Measurements from ENCODE around the gene CUBN. TPM values are rescaled to one million over a fixed set of nuclear protein-coding genes. Genes with fewer than 3 reads are reported as not detected.

CUBN gene
- total RNA-seq, 2 donors from 2014 or later: 1.1 to 2.3 TPM

DNA sequence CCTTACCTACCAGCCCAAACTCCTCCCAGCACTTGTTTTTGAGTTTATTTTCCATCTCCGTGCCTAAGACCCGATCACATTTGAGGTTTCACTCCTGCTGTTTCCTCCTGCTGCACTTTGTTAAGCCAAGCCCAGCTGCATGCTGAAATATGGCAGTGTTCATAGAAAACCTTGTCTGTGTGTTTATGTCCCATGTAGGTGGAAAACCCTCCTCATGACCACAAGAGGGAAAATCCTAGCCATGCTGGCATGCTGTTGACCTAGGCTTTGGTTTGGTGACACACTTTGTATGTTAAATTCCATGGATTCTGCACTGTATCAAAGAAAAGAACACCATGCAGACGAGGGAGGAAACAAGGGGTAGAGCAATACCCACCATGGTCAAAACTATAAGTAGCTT, 154.4 kb downstream of the CUBN start:
- intact Hi-C loops (cut with DNase I): no loop called here
- no peak for DNase-seq (ENCODE audit: low spot score)

DNA sequence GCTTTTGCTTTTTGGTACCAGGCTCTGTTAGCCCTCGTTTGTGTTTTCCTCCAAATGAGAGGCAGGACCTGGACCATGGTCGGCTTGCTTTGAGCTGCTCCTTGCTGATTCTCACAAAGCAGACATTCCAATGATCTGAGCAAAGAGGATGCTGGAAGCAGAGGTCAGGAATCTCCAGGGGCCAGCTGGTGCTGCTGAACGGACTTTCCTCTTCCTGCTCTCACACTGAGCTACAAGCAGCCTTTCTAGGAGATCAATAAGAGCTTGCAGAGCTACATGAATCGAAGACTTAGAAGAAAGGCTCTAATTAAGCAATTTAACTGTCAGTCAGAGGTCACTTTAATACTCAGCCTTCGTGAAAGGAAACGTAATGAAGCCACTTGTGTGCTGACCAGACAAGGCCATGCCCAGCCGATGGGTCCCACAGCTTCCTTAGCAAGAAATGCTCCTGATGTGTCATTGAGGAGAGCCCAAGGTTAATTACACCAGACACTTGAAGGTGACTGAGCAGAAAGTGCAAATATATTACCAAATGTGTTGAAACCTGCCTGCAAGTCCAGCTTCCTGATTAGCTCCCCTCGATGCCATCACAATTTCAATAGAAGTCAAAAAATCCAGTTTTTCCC, 161.1 kb downstream of the CUBN start:
- DNase-seq (ENCODE audit: low spot score): no peak
- intact Hi-C loops (cut with DNase I): loop anchor here in 1 of 2 donors (10.0 kb wide), 1 partner anchor 46 kb away; no protein-coding TSS in a partner anchor

DNA sequence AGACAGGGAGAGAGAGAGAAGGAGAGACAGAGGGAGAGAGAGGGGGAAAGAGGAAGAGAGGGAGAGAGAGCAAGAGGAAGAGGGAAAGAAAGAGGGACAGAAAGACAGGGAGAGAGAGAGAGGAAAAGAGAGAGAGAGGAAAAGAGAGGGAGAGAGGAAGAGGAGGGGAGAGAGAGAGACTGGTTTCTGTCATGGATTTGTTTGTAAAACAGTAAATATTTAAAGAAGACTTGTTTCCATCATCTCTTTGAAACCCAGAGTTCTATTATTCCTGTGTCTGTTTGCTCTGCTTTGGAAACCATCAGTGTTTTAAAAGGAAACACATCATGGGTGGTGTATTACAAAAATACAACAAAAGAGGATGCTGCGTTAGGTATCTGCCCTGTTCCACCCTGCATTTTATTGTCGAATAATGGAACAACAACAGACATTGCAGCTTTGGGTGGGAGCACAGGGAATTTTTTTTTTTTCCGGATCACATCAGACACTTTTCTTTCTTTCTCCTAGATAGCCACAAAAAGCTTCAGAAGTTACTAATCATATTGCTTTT, 161.7 kb downstream of the CUBN start:
- intact Hi-C loops (cut with DNase I): loop anchor here in 1 of 2 donors (10.0 kb wide), 1 partner anchor 47 kb away; no protein-coding TSS in a partner anchor
- no peak for DNase-seq (ENCODE audit: low spot score)

- intact Hi-C loops (cut with DNase I): loop anchor here in 1 of 2 donors (10.0 kb wide), 1 partner anchor 48 kb away; no protein-coding TSS in a partner anchor
- no peak for DNase-seq (ENCODE audit: low spot score)
Measured at GRCh38 chr10:16966991-16967865, 162.4 kb downstream of the CUBN start.

DNA sequence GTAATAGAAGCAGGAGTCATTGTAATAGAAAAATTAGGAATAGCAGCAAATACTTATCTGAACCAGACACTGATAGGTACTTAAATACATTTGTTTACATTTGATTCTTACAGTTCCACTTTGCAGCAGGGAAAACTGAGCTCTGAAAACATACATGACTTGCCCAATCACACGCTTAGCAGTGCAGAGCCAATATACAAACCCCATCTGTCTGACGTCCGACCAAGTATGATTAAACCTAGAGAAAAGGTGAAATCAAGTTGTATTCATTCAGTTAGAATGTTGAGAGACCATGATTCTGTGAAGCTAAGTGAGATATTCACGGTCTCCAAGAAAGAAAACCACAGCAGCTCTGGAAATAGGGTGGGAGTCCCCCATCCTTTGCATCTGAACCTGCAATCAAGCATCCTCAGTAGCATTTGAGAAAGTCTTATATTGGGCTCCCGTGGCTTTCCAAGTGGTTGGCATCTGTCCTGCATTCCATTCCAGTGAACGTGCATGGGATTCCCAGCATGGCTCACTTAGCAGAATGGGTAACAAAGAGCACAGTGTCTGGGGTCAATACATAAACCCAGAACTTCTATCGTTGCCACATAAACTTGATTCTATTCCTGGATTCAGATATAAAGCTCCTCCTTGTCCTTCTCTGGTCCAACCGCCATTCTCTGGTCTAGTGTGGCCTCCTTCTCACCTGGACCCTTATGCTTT, 163.7 kb downstream of the CUBN start:
- no peak for DNase-seq (ENCODE audit: low spot score)

GRCh38 chr10:16965344-16965616, 164.3 kb downstream of the CUBN start:
- intact Hi-C loops (cut with DNase I): loop anchor here in 1 of 2 donors (10.0 kb wide), 1 partner anchor 50 kb away; no protein-coding TSS in a partner anchor
- no peak for DNase-seq (ENCODE audit: low spot score)

More for the DNA sequence above, 163.7 kb downstream of the CUBN start:
- intact Hi-C loops (cut with DNase I): loop anchor here in 1 of 2 donors (10.0 kb wide), 1 partner anchor 49 kb away; no protein-coding TSS in a partner anchor

DNA sequence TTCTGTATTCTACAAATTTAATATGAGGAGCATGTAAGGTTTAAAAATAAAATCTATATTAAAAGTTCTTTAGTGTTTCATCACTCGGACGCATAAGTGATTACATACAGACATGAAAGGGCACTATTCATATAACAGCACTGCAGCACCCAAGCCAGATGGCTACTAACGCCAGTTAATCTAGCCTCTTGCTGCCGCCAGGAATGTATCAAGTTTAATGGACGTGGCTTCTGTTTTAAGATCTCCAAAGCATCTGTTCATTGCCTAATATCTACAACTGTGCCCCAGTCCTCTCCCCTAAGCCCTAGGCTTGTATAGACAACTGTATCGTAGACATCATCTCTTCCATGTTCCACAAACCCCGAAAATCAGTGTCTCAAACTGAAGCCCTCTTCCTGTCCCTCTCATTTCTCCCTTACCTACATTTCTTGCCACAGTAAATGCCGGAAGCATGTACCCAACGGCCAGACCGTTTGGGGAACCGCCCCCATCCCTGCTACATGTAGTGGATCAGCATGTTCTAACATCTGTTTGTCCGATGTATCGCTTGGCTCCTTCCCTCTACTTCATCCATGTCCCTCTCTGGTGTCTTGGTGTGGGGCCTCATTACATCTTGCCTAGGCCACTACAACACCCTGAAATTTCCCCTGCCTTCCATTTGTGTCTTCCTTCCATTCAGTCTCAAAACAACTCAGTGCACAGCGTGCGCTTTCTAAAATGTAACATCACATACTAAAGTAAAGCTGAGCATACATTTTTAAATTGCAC, 164.9 kb downstream of the CUBN start:
- DNase-seq (ENCODE audit: low spot score): no peak
- intact Hi-C loops (cut with DNase I): loop anchor here in 1 of 2 donors (10.0 kb wide), 1 partner anchor 50 kb away; no protein-coding TSS in a partner anchor

- intact Hi-C loops (cut with DNase I): loop anchor here in 1 of 2 donors (10.0 kb wide), 1 partner anchor 54 kb away; no protein-coding TSS in a partner anchor
- DNase-seq (ENCODE audit: low spot score): no peak
Measured at GRCh38 chr10:16960551-16960950, 169.1 kb downstream of the CUBN start.

- DNase-seq (ENCODE audit: low spot score): no peak
- intact Hi-C loops (cut with DNase I): no loop called here
Measured at GRCh38 chr10:16957038-16957437, 172.6 kb downstream of the CUBN start.

- no peak for DNase-seq (ENCODE audit: low spot score)
- intact Hi-C loops (cut with DNase I): no loop called here
Measured at GRCh38 chr10:16954280-16955030, 175.2 kb downstream of the CUBN start.

- intact Hi-C loops (cut with DNase I): no loop called here
- no peak for DNase-seq (ENCODE audit: low spot score)
Measured at GRCh38 chr10:16953270-16953669, 176.3 kb downstream of the CUBN start.

DNA sequence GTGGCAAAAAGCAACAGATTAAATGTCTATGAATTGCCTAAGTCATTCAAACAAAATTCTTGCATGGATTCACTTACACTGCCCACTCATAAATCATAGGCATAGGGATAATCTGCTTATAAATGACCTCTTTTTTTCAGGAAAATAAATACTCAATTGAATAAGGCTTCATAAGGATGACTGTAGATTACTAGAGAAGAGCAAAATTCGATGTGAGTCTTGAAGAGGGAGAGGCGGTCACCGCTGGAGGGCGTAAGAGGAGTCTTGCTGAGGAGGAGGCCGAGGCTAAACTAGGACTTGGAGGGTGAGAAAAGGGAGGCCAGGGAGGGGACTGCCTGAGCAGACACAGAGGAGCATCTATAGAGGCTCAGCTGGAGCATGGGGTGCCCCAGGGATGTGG, 177.0 kb downstream of the CUBN start:
- intact Hi-C loops (cut with DNase I): no loop called here
- DNase-seq (ENCODE audit: low spot score): no peak

GRCh38 chr10:16952080-16952479, 177.5 kb downstream of the CUBN start:
- intact Hi-C loops (cut with DNase I): no loop called here
- no peak for DNase-seq (ENCODE audit: low spot score)

- intact Hi-C loops (cut with DNase I): no loop called here
Measured at GRCh38 chr10:16950656-16951601, 178.7 kb downstream of the CUBN start.

DNA sequence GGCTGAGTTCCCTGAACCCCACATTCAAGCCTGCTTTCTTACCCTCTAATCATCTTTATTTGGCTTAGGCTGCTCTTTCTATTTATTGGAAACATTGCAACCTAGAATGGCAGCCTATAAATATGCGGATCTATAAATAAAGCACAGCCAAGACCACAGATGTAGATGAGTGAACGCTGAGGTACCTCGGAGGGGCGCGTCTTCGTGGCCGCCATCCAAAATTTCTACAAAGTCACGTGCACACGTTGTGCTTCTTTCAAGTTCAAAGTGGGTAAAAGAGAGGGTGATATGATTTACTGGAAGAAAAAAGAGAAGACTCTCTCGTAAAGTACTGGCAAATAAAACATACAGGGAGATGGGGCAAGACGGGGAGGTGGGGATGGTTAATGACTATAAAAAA, 179.8 kb downstream of the CUBN start:
- no peak for DNase-seq (ENCODE audit: low spot score)
- intact Hi-C loops (cut with DNase I): no loop called here

More at GRCh38 chr10:16950656-16951601, 178.7 kb downstream of the CUBN start:
- no peak for DNase-seq (ENCODE audit: low spot score)

GRCh38 chr10:16948361-16948760, 181.2 kb downstream of the CUBN start:
- intact Hi-C loops (cut with DNase I): no loop called here
- DNase-seq (ENCODE audit: low spot score): no peak

DNA sequence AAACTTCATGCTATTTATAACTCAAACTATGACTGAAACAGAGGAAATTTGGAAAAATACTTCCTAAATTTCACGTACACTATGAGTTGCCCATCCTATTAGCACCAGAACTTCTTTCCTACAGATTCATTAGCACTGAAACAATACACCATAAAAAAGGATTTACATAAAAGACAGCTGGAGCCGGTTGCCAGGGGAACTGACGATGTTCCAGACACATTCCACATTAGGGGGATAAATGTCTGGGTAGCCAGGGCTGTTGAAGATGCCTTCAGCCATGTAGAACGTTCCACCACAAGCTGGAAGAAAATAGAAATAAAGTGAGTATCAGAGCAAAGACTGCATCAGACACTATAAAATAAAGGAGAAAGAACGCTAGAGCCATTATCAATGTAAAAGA, 182.5 kb downstream of the CUBN start:
- intact Hi-C loops (cut with DNase I): no loop called here
- no peak for DNase-seq (ENCODE audit: low spot score)
